SK-N-MC (cell line): ENCODE data around the gene CPNE9.

Source experiments
- EZH2 ChIP-seq: fragments of 200-600 bp; sonication (generic); IDR thresholded peaks from one replicate; pipeline ENCODE4 v1.6.1; 2017; ENCODE audit warnings: antibody characterized with exemption
- FOXP2 ChIP-seq: optimal IDR thresholded peaks from 2 replicates; pipeline ENCODE3; 2011; ENCODE audit warnings: mild to moderate bottlenecking, moderate library complexity; ENCODE audit not compliant: insufficient read depth; ENCODE audit errors: extremely low read length, control extremely low read depth
- POLR2AphosphoS5 ChIP-seq: IDR thresholded peaks from 2 replicates; pipeline ENCODE4 v1.6.1; 2012; ENCODE audit warnings: mild to moderate bottlenecking, low read depth, low read length, borderline replicate concordance

- TF ChIP-seq EZH2, result no peak
- TF ChIP-seq POLR2AphosphoS5, result no peak
- TF ChIP-seq FOXP2, result no peak
Measured at GRCh38 chr3:9660972-9661371, 42.7 kb upstream of the CPNE9 start.
